GM21576 (cell line): ENCODE results near the gene GATAD2B.
"Not testable (repeated sequence)": the region's sequence is repeated elsewhere in the genome, so short reads cannot be mapped to it uniquely, and the experiment has no call there.

ENCODE experiments used
- ATAC-seq: cut with Tn5 transposase; IDR thresholded peaks from one replicate; pipeline ENCODE4 v1.9.1; 2021; ENCODE audit warnings: mild to moderate bottlenecking, moderate library complexity; ENCODE audit not compliant: unreplicated experiment

GATAD2B gene

DNA sequence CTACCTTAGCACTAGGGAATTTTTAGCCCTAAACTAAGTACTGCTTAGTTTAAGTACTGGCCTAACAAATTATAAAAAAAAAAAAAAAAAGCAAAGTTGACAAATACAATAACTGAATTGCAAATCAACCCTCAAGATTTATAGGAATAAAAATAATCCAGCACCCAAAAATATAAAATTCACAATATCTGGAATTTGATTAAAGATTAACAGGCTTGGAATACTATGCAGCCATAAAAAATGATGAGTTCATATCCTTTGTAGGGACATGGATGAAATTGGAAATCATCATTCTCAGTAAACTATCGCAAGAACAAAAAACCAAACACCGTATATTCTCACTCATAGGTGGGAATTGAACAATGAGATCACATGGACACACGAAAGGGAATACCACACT, 78.4 kb downstream of the GATAD2B start:
- not testable (repeated sequence) for ATAC-seq

DNA sequence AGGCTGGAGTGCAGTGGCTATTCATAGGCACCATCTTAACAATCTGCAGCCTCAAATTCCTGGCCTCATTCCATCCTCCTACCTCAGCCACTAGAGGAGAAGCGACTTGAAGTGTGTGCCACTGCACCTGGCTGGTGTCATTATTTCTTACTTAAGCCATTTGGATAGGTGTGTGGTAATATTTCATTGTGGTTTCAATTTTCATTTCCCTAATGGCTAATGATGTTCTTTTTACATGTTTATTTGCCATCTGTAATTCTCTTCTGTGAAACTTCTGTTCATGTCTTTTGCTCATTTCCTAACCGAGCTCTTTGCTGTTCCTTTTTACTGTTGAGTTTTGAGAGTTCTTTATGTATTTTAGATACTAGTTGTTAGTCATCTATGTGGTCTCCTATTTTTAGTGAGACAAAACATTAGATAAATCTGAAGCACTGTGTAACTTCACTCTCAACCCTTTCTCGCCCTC, 80.7 kb downstream of the GATAD2B start:
- ATAC-seq, result peak; percentile 60

DNA sequence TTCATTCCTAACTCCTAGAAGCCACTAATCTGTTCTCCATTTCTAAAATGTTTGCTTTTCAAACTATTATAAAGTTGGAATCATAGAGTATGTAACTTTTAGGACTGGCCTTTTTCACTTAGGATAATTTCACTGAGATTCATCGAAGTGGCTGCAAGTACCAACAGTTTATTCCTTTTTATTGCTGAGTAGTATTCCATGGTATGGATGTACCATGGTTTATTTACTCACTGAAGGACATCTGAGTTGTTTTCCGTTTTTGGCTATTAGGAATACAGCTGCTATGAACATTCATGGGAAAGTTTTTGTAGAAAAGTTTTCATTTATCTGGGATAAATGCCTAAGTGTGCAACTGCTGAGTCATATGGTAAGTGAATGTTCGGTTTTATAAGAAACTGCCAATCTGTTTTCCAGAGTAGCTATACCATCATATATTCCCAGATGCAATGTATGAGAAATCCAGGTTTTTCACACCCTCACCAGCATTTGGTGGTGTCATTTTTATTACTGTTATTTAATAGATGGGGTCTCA, 81.2 kb downstream of the GATAD2B start:
- no peak for ATAC-seq

DNA sequence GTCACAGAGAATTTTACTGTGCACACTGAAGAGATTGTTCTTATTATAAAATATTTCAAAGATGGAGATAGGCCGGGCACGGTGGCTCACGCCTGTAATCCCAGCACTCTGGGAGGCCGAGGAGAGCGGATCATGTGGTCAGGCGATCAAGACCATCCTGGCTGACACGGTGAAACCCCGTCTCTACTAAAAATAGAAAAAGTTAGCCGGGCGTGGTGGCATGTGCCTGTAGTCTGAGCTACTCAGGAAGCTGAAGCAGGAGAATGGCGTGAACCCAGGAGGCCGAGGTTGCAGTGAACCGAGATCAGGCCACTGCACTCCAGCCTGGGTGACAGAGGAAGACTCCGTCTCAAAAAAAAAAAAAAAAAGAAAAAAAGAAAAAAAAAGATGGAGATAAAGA, 82.0 kb downstream of the GATAD2B start:
- not testable (repeated sequence) for ATAC-seq

DNA sequence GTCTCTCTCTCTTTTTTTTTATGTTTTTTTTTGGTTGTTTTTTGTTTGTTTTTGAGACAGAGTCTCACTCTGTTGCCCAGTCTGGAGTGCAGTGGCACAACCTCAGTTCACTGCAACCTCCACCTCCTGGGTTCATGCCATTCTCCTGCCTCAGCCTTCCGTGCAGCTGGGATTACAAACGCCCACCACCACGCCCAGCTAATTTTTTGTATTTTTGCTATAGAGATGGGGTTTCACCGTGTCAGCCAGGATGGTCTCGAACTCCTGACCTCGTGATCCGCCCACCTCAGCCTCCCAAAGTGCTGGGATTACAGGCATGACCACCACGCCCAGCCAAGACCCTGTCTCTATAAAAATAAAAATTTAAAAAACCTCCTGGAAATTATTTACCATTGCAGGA, 88.8 kb downstream of the GATAD2B start:
- ATAC-seq, result not testable (repeated sequence)

DNA sequence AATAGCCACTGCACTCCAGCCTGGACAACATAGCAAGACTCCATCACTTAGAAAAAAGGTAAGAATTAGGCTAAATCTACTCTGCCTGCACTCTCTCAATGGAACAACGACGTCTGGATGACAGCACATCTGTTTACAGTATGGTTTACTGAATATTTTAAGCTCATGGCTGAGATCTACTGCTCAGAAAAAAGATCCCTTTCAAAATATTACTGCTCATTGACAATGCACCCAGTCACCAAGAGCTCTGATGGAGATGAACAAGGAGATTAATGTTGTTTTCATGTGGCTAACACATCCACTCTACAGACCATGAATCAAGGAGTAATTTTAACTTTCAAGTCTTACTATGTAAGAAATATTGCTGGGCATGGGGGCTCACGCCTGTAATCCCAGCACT, 89.6 kb downstream of the GATAD2B start:
- no peak for ATAC-seq

DNA sequence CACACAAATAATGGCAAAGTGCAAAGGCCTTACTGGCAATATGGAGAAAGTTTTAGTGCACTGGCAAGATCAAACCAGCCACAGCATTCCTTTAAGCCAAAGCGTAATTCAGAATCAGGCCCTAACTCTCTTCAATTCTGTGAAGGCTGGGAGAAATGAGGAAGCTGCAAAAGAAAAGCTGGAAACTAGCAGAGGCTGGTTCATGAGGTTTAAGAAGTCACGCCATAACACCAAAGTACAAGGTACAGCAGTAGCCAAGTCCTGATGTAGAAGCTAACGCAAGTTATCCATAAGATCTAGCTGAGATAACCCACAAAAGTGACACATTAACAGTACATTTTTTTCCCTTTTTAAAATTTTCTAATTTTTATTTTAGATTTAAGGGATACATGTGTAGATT, 90.5 kb downstream of the GATAD2B start:
- ATAC-seq, result no peak

DNA sequence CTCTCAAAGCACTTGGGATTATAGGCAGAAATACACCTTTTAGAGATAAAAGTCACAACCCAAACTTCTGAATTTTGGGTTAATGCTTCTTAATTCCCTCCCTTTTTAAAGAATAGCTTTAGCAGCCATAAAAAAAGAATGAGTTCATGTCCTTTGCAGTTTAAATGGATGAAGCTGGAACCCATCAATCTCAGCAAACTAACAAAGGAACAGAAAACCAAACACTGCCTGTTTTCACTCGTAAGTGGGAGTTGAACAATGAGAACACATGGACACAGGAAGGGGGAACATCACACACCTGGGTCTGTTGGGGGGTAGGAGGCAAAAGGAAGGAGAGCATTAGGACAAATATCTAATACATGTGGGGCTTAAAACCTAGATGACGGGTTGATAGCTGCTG, 91.7 kb downstream of the GATAD2B start:
- ATAC-seq, result no peak

DNA sequence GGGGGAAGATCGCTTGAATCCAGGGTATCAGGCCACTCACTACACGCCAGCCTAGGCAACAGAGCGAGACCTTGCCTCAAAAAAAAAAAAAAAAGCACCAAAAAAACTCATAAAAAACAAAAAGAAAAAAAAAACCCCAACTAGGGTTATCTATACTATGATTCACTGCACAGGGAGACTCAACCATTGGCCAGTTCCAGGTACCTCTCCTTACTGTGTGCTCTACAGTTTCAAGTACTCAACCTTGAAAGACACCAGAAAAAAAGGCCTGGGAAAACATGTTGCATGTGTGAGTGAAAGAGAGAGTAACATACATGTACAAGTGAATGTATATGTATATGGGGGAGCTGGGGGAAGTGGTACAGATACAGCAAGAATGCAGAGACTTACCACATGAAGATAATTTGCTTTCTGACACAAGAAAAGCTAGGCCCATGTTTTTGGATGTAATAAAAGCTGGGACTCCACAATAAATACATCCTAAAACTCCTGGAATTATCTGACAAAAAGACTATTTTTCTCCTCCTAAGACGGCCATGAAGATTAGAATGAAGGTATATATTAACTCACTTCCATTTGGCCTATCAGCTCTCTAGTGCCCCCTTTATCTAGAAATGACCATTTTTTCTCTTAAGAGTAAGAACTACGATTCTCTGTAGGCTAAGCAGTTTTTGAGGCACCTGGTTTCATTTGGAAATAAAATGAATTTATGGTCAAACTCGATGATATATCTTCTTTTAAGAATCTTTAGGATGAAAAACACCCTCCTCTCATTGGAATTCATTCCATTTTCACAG, 95.4 kb downstream of the GATAD2B start:
- no peak for ATAC-seq

DNA sequence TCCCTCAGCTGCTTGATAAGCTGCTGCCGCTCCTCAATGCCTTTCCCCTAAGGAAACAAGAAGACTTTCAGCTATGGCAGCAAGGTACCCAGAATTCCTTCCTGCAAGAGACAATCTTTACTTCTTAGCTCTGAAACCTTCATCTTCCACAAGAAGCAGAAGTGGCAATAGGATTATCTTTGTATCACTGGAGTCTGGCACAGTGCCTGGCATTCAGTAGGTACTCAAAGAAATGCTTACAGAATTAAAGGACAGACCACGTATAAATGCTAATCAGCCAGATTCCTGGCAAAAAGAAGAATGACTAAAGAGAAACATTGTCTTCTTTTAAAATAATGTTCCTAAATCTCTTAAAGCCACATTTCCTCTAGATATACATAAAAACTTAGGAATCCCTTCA, 103.9 kb downstream of the GATAD2B start:
- ATAC-seq, result no peak

DNA sequence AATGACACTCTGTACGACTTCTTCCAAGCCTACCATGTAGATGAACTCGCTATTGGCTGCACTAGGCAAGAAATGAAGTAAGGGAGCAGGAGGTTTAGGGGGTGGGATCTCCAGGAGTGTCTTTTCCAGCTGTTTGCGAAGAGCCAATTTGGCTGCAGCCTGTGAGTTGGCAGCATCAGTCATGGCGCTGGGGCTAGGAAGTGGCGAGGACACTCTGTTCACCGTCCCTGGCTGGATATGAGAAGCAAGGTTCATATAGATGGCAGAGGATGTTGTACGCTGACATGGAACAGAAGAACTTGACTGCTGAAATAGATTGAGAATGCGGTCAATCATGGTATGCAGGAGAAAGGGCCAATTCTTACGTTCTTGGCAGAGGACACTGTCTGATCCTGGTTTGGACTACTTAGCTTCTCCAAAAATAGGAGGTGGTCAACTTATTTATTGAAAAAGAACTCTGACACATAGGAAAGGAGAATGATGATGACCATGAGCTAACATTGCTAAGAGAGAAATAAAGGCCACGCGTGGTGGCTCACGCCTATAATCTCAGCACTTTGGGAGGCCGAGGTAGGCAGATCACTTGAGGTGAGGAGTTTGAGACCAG, 106.4 kb downstream of the GATAD2B start:
- ATAC-seq, result no peak

DNA sequence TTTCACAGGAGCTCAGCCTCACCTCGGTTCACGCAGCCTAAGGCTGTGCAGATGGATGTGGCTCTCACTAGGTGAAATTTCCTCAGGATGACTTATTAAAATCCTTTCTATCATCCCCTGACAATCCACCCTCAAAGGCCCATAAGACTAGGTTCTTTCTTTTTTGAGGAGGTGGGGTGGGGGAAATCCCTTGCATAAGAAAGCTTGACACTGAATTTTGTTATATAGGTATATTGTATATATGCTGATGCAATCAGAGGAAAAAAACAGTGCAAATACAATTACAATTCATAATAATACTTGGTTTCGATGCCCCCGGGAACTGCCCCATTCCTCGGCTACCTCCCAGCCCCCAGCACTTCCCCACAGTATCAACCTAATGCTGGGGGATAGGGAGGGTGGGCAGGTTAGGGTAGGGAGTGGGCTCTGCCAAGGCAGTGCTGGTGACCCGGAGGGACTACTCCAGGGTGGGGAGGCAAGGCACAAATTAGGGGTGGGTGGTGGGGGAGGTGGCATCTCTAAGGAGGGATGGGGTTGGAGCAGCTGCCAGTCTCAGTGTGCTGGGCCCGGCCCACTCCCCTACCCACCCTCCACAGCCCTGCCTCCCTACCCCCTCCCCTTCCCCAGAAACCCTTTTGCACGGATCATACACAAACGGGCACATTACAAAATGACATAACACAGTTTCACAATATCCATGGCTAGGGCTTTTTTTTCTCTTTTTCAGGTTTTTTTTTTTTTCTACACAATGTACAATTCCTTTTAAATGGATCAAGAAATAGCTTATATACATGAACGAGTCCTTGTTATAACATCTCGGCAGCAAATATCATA, 116.7 kb downstream of the GATAD2B start:
- peak; percentile 3 for ATAC-seq

DNA sequence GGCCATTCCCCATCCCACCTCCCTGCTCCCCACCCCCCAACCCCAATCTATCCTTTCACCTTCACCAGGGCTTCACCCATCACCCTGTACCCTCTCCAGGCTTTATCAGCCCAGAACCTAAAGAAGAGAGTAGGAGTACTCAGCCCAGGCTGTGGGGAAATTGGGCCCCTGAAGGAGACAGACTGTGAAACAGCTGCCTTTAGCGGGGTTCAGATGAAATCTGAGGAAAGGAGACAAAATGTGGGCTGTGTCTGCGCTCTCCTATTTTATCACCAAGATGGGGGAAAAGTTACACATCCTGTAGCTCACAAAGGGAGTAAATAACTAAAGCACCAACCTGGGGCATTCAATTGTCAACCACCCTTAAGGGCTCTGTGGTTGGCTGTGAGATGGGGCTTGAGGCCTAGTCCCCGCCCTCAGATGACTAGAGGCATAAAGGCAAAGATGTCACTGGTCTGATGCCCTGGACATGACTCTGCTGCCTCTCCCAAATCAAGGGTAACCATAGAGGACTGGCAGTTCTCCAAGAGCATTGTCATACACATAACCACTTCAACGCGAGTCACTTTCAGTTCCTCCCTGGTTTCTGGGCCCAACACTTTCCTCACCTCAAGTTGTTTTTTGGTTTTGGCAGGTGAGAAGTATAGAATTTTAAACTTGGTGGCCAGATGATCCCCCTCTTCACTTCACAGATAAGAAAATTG, 117.6 kb downstream of the GATAD2B start:
- peak; percentile 85 for ATAC-seq

DNA sequence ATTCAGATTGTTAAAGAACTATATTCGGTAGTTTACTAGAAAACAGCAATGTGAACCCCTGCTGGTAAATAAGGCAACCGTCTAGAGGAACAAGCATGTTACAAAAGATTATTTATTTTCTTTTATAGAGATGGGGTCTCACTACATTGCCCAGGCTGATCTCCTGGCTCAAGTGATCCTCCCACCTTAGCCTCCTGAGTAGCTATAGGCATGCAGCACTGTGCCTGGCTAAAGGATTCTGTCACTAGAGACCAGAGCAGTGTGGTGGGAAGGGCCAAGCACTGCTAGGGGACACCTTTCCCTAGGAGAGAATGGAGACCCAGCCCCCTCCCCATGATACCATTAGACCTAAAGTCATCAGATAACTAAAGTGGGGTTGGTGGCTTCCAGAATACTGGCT, 118.7 kb downstream of the GATAD2B start:
- no peak for ATAC-seq

DNA sequence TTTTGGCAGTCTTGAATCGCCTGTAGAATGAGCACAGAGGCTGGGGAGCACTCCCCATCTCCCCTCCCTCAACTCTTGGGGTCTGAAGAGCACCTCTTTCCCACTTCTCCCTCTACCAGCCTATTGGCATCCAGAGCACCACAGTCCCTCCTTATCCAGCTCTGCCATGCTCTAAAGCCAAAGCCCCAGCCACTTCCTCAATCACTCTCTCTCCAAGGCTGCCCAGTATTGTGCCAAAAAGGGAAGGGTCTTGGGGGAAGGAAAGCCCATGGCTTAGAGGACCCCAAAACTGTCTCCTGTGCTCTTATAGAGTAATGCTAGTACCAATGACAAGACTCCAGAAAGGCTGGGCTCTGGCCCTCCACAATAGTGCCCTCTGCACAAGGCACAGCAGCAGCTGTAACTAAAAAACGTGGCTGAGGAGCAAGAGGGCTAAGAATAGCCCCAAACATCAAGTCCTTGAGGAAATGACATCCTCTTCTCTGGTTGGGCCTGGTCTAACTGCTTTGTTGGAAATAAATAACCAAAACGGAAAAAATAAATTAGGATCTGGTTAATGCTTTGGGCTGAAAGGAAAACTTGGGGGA, 119.2 kb downstream of the GATAD2B start:
- no peak for ATAC-seq

DNA sequence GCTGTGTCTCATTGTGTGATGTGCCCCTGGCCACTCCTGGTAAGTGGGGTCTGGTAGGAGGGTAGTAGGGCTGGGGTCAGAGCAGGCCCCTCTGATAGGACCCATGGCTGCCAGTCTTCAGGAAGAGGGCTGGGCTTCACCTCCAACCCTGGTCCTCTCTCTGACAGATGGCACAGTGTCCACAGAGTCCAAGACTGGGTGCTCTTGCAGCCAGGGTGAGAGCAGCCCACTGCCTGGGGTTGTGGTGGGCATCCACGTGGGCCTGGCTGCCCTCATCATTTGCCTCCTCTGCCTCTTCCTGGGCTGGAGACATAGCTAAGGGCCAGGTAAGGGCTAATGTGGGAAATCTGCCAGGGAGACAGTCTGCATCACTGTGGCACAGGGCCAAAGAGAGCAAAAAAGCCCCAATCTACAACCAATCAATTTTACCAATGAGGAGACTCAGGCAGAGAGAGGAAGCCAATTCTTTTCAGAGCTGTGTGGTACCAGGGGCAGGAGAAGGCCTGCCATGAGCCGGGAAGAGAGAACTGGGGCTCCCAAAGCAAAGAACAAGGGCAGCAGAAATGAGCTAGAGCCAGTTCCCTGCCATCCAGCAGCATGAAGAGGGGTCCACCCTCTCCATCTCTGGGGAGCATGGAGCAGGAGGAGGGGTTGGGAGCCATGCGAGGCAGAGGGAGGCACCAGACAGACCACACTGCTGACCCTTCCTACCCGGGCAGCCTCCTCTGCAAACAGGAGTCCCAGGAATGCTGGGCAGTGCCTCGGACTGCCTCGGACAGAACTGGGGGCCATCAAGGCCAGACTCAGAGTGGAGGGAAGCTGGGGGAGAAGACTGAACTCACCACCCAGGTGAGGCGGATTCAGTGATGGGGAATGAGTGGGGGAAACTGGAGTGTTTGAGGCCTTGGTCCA, 120.7 kb downstream of the GATAD2B start:
- no peak for ATAC-seq

DNA sequence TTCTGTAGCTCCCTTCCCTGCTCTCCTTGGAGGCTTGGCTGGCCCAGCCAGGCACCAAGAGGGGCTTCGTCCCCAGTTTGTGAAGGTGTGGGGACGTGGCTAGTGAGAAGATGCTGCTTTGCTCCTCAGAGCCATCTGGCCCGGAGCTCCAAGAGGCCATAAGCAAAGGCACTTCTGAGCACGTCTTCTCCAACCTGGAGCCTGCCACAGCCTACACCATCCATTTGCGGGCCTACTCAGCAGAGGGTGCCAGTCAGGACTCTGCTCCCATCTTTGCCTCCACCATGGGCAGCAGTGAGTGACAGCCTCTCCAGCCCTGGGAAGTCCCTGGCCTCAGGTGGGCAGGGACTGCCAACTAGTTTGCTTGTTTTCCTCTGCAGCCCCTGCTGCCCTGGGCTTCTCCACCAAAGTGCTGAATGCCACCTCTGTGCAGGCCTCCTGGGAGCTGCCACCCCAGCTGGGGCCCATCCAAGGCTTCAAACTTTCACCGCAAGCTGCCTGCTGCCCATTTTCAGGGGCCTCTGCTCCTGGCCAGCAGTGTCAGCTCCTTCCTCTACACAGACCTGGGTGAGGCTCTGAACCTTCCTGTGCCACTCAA, 121.6 kb downstream of the GATAD2B start:
- ATAC-seq, result no peak

DNA sequence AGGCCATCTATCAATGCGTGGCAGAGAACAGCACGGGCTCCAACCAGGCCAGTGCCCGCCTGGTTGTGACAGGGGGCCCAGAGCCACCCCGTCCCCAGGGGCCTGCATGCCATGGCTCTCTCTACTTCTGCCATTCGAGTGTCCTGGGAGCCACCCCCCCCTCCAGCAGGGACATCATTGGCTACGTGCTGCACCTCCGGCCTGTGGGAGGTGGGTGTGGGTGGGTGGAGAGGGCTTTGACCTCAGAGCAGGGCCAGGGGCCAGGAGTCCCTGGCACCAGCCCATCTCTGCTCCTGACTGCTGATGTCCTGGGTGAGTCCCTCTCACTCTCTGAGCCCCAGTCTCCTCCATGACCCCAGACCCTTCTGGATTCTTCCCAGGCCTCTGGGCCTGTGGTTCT, 122.3 kb downstream of the GATAD2B start:
- ATAC-seq, result no peak
